ENCODE measurements around the gene C2CD4C.
"Not testable (repeated sequence)": the region's sequence is repeated elsewhere in the genome, so short reads cannot be mapped to it uniquely, and the experiment has no call there.

The C2CD4C gene

GRCh38 chr19:426725-427445, 17.9 kb upstream of the C2CD4C start:
- H3K27ac ChIP-seq (ENCODE audit: poor library complexity, severe bottlenecking), result no peak overlapping the region
- no peaks in the 10 kb centered on the region for H3K9me3 ChIP-seq (ENCODE audit: severe bottlenecking)
- TF ChIP-seq, protein P1, sequence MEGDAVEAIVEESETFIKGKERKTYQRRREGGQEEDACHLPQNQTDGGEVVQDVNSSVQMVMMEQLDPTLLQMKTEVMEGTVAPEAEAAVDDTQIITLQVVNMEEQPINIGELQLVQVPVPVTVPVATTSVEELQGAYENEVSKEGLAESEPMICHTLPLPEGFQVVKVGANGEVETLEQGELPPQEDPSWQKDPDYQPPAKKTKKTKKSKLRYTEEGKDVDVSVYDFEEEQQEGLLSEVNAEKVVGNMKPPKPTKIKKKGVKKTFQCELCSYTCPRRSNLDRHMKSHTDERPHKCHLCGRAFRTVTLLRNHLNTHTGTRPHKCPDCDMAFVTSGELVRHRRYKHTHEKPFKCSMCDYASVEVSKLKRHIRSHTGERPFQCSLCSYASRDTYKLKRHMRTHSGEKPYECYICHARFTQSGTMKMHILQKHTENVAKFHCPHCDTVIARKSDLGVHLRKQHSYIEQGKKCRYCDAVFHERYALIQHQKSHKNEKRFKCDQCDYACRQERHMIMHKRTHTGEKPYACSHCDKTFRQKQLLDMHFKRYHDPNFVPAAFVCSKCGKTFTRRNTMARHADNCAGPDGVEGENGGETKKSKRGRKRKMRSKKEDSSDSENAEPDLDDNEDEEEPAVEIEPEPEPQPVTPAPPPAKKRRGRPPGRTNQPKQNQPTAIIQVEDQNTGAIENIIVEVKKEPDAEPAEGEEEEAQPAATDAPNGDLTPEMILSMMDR (IDR thresholded peaks at IDR 0.05; ENCODE audit: poor library complexity, severe bottlenecking), result no peak
- no peaks in the 10 kb centered on the region for H3K27me3 ChIP-seq (ENCODE audit: insufficient read depth, poor library complexity, severe bottlenecking)
- no peak overlapping the region for H3K4me3 ChIP-seq (ENCODE audit: severe bottlenecking)
- no peaks in the 10 kb centered on the region for H3K36me3 ChIP-seq (ENCODE audit: low read depth)
- DNase-seq (ENCODE audit: low spot score) (no peak), ATAC-seq (ENCODE audit: low read depth) (no peak)
- no peaks in the 10 kb centered on the region for H3K4me1 ChIP-seq (ENCODE audit: insufficient read depth, poor library complexity, severe bottlenecking)

- Histone ChIP-seq H3K4me1 (ENCODE audit: insufficient read depth, poor library complexity, severe bottlenecking) (no peaks in the 10 kb centered on the region), H3K27me3 (ENCODE audit: insufficient read depth, poor library complexity, severe bottlenecking) (no peaks in the 10 kb centered on the region), H3K36me3 (ENCODE audit: low read depth) (no peaks in the 10 kb centered on the region), H3K4me3 (ENCODE audit: severe bottlenecking) (no peak overlapping the region), H3K27ac (ENCODE audit: poor library complexity, severe bottlenecking) (no peak overlapping the region), H3K9me3 (ENCODE audit: severe bottlenecking) (no peaks in the 10 kb centered on the region)
- TF ChIP-seq, protein P1 (IDR thresholded peaks at IDR 0.05; ENCODE audit: poor library complexity, severe bottlenecking), result no peak
- DNase-seq (ENCODE audit: low spot score), result no peak
- ATAC-seq (ENCODE audit: low read depth), result no peak
Observed at GRCh38 chr19:425056-425455, 16.1 kb upstream of the C2CD4C start.

- DNase-seq (ENCODE audit: low spot score) (no peak), ATAC-seq (ENCODE audit: low read depth) (no peak)
- Histone ChIP-seq H3K27me3 (ENCODE audit: insufficient read depth, poor library complexity, severe bottlenecking) (no peaks in the 10 kb centered on the region), H3K27ac (ENCODE audit: poor library complexity, severe bottlenecking) (no peak overlapping the region), H3K9me3 (ENCODE audit: severe bottlenecking) (no peaks in the 10 kb centered on the region), H3K36me3 (ENCODE audit: low read depth) (no peaks in the 10 kb centered on the region), H3K4me3 (ENCODE audit: severe bottlenecking) (no peak overlapping the region), H3K4me1 (ENCODE audit: insufficient read depth, poor library complexity, severe bottlenecking) (no peaks in the 10 kb centered on the region)
- TF ChIP-seq, protein P1 (IDR thresholded peaks at IDR 0.05; ENCODE audit: poor library complexity, severe bottlenecking), result no peak
Observed at GRCh38 chr19:424546-424945, 15.6 kb upstream of the C2CD4C start.

GRCh38 chr19:423691-424466, 14.9 kb upstream of the C2CD4C start:
- H3K36me3 ChIP-seq (ENCODE audit: low read depth), result no peaks in the 10 kb centered on the region
- no peak for ATAC-seq (ENCODE audit: low read depth)
- no peak for DNase-seq (ENCODE audit: low spot score)
- TF ChIP-seq, protein P1 (IDR thresholded peaks at IDR 0.05; ENCODE audit: poor library complexity, severe bottlenecking), result no peak
- H3K27me3 ChIP-seq (ENCODE audit: insufficient read depth, poor library complexity, severe bottlenecking), result no peaks in the 10 kb centered on the region
- no peak overlapping the region for H3K4me3 ChIP-seq (ENCODE audit: severe bottlenecking)
- no peaks in the 10 kb centered on the region for H3K4me1 ChIP-seq (ENCODE audit: insufficient read depth, poor library complexity, severe bottlenecking)
- H3K9me3 ChIP-seq (ENCODE audit: severe bottlenecking), result no peaks in the 10 kb centered on the region
- no peak overlapping the region for H3K27ac ChIP-seq (ENCODE audit: poor library complexity, severe bottlenecking)

GRCh38 chr19:422917-423226, 13.9 kb upstream of the C2CD4C start:
- H3K4me3 ChIP-seq (ENCODE audit: severe bottlenecking); H3K4me1 ChIP-seq (ENCODE audit: insufficient read depth, poor library complexity, severe bottlenecking); ATAC-seq (ENCODE audit: low read depth); H3K9me3 ChIP-seq (ENCODE audit: severe bottlenecking); H3K36me3 ChIP-seq (ENCODE audit: low read depth); DNase-seq (ENCODE audit: low spot score); H3K27ac ChIP-seq (ENCODE audit: poor library complexity, severe bottlenecking); H3K27me3 ChIP-seq (ENCODE audit: insufficient read depth, poor library complexity, severe bottlenecking): not testable (repeated sequence)
